ENCODE results near the gene ROBO1. TPM values are rescaled to one million over a fixed set of nuclear protein-coding genes. Genes with fewer than 3 reads are reported as not detected.
A peak's percentile ranks its signal among the peaks of the same experiment; 100 is the strongest.

Gene ROBO1
- polyA plus RNA-seq, 1 experiment, result 33.9 TPM

DNA sequence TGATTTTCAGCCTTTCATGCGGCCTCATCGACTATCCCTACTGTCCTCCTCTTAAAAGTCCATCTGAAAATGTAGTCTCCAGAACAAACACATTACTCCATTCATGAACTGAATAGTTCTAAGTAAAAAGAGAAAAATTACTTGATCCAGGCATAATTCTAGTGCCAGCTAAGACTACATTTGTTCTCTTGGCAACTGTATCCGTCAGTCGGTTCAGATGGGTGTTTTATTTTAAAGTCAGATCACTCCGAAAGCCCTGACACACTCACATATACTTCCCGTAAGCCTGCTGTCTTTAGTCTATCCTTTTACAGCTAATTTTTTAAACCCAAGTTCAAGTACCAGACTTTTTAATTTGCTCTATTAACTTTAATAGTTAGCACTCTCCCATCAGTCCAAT is 1102.7 kb downstream of the ROBO1 start:
- no peak for TF ChIP-seq CTCF (IDR thresholded peaks at IDR 0.05; ENCODE audit: insufficient read depth, low read depth, low read length)
- Histone ChIP-seq H3K36me3 (ENCODE audit: control insufficient read depth, insufficient read depth, low read length) (0 out of 2 replicates have a peak, but pooled peaks cover under 1% of the 10 kb centered on the region), H3K4me3 (ENCODE audit: low read depth, low read length) (no peak overlapping the region), H3K27me3 (ENCODE audit: control insufficient read depth, insufficient read depth, low read length) (no peaks in the 10 kb centered on the region)
- POLR2A ChIA-PET, result no interaction called here
- CTCF ChIA-PET, result interaction anchor here (1.1 to 3.6 kb wide), 5 partner anchors 8 to 367 kb away, joined by 3 to 13 read pairs (median 3); no protein-coding TSS in a partner anchor
- DNase-seq (ENCODE audit: low read depth), result no peak

DNA sequence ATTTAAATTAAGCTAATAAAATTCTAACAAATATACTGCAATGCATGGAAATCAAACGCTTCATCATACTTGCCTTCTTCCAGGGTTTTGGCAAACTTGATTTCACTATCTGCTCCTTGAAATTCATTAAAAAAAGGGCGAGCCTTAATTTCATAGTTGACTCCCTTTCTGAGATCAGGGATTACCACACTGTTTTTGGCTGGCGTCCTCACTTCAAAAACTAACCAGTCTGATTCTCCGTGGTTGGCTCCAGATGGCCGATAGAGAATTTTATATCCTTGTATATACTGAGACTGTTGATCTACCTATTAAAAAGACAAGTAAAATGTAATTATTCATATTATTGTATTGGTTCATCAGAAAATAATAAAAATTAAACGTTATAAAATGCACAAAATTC is 1106.8 kb downstream of the ROBO1 start:
- no peak for TF ChIP-seq CTCF (IDR thresholded peaks at IDR 0.05; ENCODE audit: insufficient read depth, low read depth, low read length)
- ChIA-PET CTCF (interaction anchor here (1.1 to 1.6 kb wide), 6 partner anchors 16 to 371 kb away, joined by 3 to 4 read pairs (median 3); no protein-coding TSS in a partner anchor), POLR2A (interaction anchor here (0.6 kb wide), 1 partner anchor 372 kb away, joined by 3 read pairs; no protein-coding TSS in a partner anchor)
- no peaks in the 10 kb centered on the region for H3K27me3 ChIP-seq (ENCODE audit: control insufficient read depth, insufficient read depth, low read length)
- DNase-seq (ENCODE audit: low read depth), result no peak
- no peaks in the 10 kb centered on the region for H3K36me3 ChIP-seq (ENCODE audit: control insufficient read depth, insufficient read depth, low read length)
- no peak overlapping the region for H3K4me3 ChIP-seq (ENCODE audit: low read depth, low read length)

DNA sequence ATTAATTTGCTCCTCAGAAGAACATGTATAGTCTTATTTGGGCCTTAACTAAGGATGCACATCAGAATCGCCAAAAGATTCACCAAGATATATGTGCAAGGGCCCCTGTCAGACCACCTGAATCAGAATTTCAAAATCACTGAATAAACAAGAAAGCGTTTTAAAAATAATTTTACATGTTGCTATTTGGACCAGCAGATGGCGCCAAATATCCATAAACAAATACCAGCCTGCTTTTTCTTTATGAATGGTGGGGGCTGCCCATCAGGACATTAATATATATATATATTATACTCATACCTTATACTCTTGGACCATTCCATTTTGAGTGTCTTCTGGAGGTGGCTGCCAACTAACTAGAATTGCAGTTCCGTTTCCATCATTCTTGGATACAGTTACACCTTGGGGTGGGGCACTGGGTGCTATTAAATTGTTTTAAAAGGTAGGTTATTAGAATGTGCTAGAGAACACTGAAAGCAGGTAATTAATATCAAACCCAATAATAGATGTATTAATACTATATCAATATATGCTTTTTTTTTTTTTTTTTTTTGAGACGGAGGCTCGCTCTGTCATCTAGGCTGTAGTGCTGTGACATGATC is 1108.3 kb downstream of the ROBO1 start:
- Histone ChIP-seq H3K36me3 (ENCODE audit: control insufficient read depth, insufficient read depth, low read length) (no peaks in the 10 kb centered on the region), H3K4me3 (ENCODE audit: low read depth, low read length) (no peak overlapping the region), H3K27me3 (ENCODE audit: control insufficient read depth, insufficient read depth, low read length) (no peaks in the 10 kb centered on the region)
- TF ChIP-seq CTCF (IDR thresholded peaks at IDR 0.05; ENCODE audit: insufficient read depth, low read depth, low read length), result peak; percentile 59
- CTCF ChIA-PET, result interaction anchor here (0.7 to 3.6 kb wide), 7 partner anchors 13 to 373 kb away, joined by 3 to 29 read pairs (median 3); no protein-coding TSS in a partner anchor
- POLR2A ChIA-PET, result no interaction called here
- DNase-seq (ENCODE audit: low read depth), result no peak

- TF ChIP-seq CTCF (IDR thresholded peaks at IDR 0.05; ENCODE audit: insufficient read depth, low read depth, low read length), result no peak
- CTCF ChIA-PET, result interaction anchor here (0.8 to 1.0 kb wide), 3 partner anchors 1298 to 1609 kb away, joined by 3 read pairs; no protein-coding TSS in a partner anchor
- Histone ChIP-seq H3K27me3 (ENCODE audit: control insufficient read depth, insufficient read depth, low read length) (no peaks in the 10 kb centered on the region), H3K36me3 (ENCODE audit: control insufficient read depth, insufficient read depth, low read length) (no peaks in the 10 kb centered on the region), H3K4me3 (ENCODE audit: low read depth, low read length) (no peak overlapping the region)
- POLR2A ChIA-PET, result no interaction called here
- DNase-seq (ENCODE audit: low read depth), result no peak
Measured at GRCh38 chr3:78647726-78648125, 1120.1 kb downstream of the ROBO1 start.

DNA sequence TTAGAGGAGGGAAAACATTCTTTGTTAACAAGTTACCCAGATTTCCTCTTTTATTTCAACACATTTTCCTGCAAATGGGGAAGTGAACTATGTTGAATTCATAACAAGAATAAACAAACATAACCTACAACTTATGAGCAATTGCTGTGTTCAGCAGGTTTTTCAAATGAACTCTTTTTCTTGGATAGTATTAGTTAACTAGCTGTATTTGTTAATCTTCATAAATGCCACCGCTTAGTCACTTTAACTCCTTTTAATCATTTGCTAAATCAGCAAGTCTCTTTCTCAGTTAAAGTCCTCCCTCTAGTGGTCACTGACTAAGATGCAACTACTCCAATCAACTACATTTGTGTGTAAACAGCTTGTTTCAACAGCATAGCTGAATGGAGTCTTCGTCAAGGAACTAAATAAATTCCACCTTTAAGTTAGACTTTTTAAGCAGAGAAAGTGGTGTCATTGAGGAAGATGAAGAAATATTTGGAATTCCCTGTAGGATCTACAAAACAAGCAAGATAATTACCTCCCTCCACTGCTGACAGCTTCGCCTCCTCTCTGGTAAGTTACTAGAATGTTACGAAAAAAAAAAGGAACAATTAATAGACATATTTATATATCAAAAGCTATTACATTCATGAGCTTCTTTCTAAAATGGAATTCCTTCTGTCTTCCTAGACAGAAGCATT is 1122.0 kb downstream of the ROBO1 start:
- POLR2A ChIA-PET, result interaction anchor here (0.6 kb wide), 1 partner anchor 195 kb away, joined by 3 read pairs; no protein-coding TSS in a partner anchor
- TF ChIP-seq CTCF (IDR thresholded peaks at IDR 0.05; ENCODE audit: insufficient read depth, low read depth, low read length), result peak; percentile 75

More for the DNA sequence above, 1122.0 kb downstream of the ROBO1 start:
- no peak overlapping the region for H3K4me3 ChIP-seq (ENCODE audit: low read depth, low read length)
- DNase-seq (ENCODE audit: low read depth), result peak; percentile 41
- no peaks in the 10 kb centered on the region for H3K27me3 ChIP-seq (ENCODE audit: control insufficient read depth, insufficient read depth, low read length)
- CTCF ChIA-PET, result interaction anchor here (0.6 to 1.8 kb wide), 12 partner anchors 10 to 1609 kb away, joined by 3 to 15 read pairs (median 4); no protein-coding TSS in a partner anchor
- no peaks in the 10 kb centered on the region for H3K36me3 ChIP-seq (ENCODE audit: control insufficient read depth, insufficient read depth, low read length)

Data from BJ (cell line).